Raji (cell line): ENCODE measurements around the gene VMP1.

Experiments
- POLR2A ChIP-seq: IDR thresholded peaks from 2 replicates; pipeline ENCODE4 v1.6.1; 2011; ENCODE audit warnings: low read depth, low read length, control low read depth; ENCODE audit not compliant: insufficient read depth

The VMP1 gene

GRCh38 chr17:59760160-59760559 is 52.7 kb downstream of the VMP1 start:
- no peak for TF ChIP-seq POLR2A

DNA sequence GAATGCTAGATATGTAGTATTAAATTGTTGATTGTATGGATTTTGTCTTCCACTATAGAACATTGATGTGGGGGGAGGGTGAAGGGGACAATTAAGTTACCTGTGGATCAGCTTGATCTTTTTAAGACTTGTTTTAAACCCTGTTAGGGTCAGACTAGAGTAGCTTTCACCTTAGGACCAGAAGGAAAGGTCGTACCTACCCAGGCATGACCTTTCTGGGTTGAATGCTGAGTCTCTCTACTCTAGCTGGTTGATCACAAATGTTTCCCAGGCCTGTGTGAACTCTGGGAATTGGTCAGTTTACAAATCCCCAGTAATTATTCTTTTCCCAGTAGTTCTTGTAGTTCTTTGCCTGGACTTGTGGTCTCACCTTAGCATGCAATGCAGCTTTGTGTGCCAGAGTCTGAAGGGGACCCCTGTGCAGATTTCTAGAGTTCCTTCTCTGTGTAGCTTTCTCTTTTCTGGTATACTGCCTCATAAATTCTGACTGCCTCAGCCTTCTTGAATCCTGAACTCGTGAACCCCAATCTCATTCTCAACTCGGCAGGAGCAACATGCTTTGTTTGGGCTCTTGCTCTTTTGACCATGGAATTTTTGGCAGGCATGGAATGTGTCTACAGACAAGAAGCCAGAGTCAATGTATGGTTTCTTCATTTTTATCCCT is 54.1 kb downstream of the VMP1 start:
- TF ChIP-seq POLR2A, result no peak

- TF ChIP-seq POLR2A, result no peak
Observed at GRCh38 chr17:59762049-59762823, 54.8 kb downstream of the VMP1 start.

- TF ChIP-seq POLR2A, result no peak
Observed at GRCh38 chr17:59762824-59763374, 55.4 kb downstream of the VMP1 start.

DNA sequence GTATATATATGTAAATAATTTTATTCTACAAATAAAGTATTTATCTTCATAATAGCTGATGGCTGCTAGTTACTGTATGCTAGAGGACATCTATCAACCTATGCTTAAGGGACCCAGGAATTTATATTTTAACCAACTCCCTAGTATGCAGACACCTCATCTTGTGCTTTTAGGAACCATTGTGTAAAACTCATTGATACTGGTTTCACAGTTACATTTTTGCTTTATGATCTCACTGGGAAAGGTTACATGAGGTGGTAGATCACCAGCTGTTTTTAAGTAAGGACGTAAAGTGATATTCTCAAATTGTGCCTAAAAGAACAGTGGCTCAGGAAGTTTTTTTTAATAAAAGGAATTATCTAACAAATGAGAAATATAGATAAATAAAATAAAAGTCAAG is 56.4 kb downstream of the VMP1 start:
- TF ChIP-seq POLR2A, result no peak

DNA sequence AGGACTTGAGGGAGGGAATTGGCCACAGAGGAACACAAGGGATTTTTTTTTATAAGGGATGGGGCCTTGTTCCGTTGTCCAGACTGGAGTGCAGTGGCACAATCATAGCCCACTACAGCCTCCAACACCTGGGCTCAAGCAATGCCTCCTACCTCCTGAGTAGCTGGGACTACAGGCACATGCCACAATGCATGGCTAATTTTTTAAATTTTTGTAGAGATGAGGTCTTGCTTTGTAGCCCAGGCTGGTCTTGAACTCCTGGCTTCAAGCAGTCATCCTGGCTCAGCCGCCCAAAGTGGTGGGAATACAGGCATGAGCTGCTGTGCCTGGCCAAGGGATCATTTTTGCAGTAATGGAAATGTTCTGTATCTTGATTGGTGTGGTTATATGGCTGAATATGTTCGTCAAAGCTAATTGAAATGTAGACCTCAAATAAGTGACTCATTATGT is 56.9 kb downstream of the VMP1 start:
- no peak for TF ChIP-seq POLR2A

DNA sequence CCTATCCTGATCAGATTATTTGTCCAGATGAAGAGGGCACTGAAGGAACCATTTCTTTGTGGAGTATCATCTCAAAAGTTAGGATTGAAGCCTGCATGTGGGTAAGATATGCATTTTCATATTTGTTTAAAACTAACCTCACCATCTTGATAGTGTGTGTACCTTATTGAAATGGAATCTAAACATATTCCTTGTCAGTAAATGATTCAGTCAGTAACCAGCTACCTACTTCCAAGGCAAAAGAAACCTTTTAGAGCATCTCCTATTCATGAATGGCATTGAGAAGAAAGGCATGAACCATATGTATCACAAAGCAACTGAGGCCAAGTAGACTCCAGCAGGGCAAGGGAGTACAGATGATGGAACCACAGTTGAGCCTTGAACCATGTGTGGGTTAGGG is 57.6 kb downstream of the VMP1 start:
- no peak for TF ChIP-seq POLR2A

- TF ChIP-seq POLR2A, result no peak
Observed at GRCh38 chr17:59766491-59766890, 59.0 kb downstream of the VMP1 start.

GRCh38 chr17:59767176-59767575 is 59.7 kb downstream of the VMP1 start:
- no peak for TF ChIP-seq POLR2A

GRCh38 chr17:59769887-59770286 is 62.4 kb downstream of the VMP1 start:
- TF ChIP-seq POLR2A, result no peak

GRCh38 chr17:59771093-59771492 is 63.6 kb downstream of the VMP1 start:
- no peak for TF ChIP-seq POLR2A

DNA sequence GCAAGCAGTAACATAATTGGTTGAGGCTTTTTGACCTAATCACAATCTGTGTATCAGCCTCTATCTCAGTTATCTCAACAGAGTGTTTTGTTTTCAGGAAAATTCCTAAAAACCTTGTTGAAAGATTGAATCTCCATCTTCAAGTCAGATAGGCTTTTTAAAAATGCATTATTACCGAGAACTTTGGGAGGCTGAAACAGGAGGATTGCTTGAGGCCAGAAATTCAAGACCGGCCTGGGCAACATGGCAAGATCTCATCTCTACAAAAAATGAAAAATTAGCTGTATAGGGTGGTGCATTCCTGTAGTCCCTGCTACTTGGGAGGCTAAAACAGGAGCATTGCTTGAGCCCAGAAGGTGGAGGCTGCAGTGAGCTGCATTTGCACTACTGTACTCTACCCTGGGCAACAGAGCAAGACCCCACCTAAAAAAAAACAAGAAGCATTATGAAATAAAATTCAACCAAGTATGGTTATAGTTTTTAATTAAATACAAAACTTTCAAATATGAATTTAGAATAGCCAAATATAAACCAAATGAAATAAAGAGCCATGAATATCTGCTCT is 68.4 kb downstream of the VMP1 start:
- no peak for TF ChIP-seq POLR2A

DNA sequence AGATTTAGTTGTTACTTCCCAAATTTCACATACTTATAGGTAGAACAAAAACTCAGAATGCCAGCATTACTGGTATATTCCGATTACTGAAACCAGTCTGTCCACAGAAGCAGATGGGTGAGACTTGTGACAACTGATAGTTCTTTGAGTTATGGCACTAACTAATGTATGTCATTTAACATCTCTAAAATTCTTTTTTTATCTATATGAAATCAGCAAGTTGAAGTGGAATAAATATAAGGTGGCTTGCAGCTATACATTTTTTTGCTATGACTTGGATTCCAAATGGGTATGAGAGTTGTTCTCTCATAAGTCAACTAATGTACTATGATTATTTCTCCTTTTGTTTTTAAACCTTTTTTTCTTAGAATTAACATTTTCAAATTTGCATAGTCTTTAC is 69.1 kb downstream of the VMP1 start:
- no peak for TF ChIP-seq POLR2A

GRCh38 chr17:59777033-59777432 is 69.6 kb downstream of the VMP1 start:
- TF ChIP-seq POLR2A, result no peak

DNA sequence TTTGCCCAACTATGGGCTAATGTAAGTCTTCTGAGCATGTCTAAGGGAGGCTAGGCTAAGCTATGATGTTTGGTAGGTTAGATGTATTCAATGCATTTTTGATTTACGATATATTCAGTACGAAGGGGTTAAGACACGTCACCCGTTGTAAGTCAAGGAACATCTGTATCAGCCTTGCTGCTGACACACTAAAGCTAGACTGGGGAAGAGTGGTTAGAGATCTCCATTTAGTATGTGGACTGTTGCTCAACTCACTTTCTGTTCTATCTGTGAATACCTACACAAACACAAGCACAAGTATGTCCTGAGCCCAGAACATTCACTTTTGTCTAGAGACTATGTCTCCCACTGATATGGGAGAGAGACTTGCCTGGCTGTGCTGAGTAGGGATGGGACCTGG is 71.5 kb downstream of the VMP1 start:
- no peak for TF ChIP-seq POLR2A

- no peak for TF ChIP-seq POLR2A
Observed at GRCh38 chr17:59779521-59779920, 72.1 kb downstream of the VMP1 start.
